Breast epithelium (tissue), 4 donors: ENCODE data around the gene DIS3L2. TPM values are rescaled to one million over a fixed set of nuclear protein-coding genes. Genes with fewer than 3 reads are reported as not detected.
A peak's percentile ranks its signal among the peaks of the same experiment; 100 is the strongest.
"Not testable (repeated sequence)": the region's sequence is repeated elsewhere in the genome, so short reads cannot be mapped to it uniquely, and the experiment has no call there.

Experiments used
- DNase-seq, 2 donors: peaks; one replicate each; pipeline ENCODE4 v3.0.0-alpha.2; 2019; ENCODE audit warnings: low spot score in 2 of 2
- H3K27ac ChIP-seq, 2 donors: fragments of 200-600 bp; sonication (generic) in 1 of 2; one replicate each; pipeline ENCODE4 v1.5.1; 2016 to 2019; ENCODE audit warnings: mild to moderate bottlenecking in 1 of 2
- H3K27me3 ChIP-seq, 2 donors: fragments of 200-600 bp; sonication (generic) in 1 of 2; one replicate each; pipeline versions ENCODE4 v1.5.1 to v1.6.0; 2017 to 2019; ENCODE audit warnings: control low read depth in 1 of 2, mild to moderate bottlenecking in 1 of 2
- H3K36me3 ChIP-seq: fragments of 200-600 bp; one replicate; pipeline ENCODE4 v1.5.1; 2019
- H3K4me1 ChIP-seq, 2 donors: fragments of 200-600 bp; sonication (generic); one replicate each; pipeline ENCODE4 v1.5.1; 2016 to 2019; ENCODE audit warnings: control low read depth in 1 of 2
- H3K4me3 ChIP-seq, 3 donors: fragments of 200-600 bp; sonication (generic); 1 replicate in 2 of 3; 2 replicates in 1 of 3; pipeline ENCODE4 v1.5.1; 2016 to 2019; ENCODE audit warnings: mild to moderate bottlenecking in 3 of 3, moderate library complexity in 2 of 3
- H3K9me3 ChIP-seq, 2 donors: fragments of 200-600 bp; sonication (generic) in 1 of 2; one replicate each; pipeline ENCODE4 v1.5.1; 2016 to 2019; ENCODE audit warnings: control low read depth in 1 of 2
- CTCF ChIP-seq, 3 donors: fragments of 450-650 bp; IDR thresholded peaks; one replicate each; pipeline ENCODE4 v1.5.1; 2016 to 2017; ENCODE audit warnings: antibody characterized with exemption in 3 of 3, mild to moderate bottlenecking in 3 of 3, moderate library complexity in 3 of 3
- POLR2A ChIP-seq: fragments of 450-650 bp; IDR thresholded peaks from one replicate; pipeline ENCODE4 v1.6.1; 2016; ENCODE audit warnings: antibody characterized with exemption, mild to moderate bottlenecking, moderate library complexity
- POLR2AphosphoS5 ChIP-seq, 3 donors: sonication (generic); formaldehyde crosslinking; IDR thresholded peaks; one replicate each; pipeline ENCODE4 v1.6.1; 2017; ENCODE audit warnings: antibody characterized with exemption in 3 of 3
- intact Hi-C: fragments of 100-400 bp; cut with DNase I; formaldehyde crosslinking; loops from one replicate; pipeline ENCODE4 v1.15.1; 2023; ENCODE audit warnings: low total_unique reads
- total RNA-seq, 3 donors: library from RNA; depleted of rRNA; stranded (reverse); fragments of >200 nt; gene quantifications; one replicate each; pipeline ENCODE4 v1.1.0, GENCODE V29; 2016

Gene DIS3L2
- total RNA-seq, 3 donors from 2014 or later: 19.2 to 38.9 (median 33.4) TPM

DNA sequence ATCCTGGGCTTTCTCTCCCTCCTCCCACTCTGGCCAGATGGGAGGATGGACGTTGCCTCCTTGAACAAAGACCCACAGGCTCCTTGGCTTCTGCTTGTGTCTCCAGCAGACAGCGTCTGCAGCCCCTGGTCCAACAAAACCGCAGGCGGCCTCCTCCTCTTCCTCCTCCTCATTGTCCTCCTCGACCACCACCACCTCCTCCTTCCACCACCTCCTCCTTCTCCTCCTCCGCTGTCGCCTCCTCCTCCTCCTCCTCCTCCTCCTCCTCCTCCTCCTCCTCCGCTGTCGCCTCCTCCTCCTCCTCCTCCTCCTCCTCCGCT lies 371.4 kb downstream of the DIS3L2 start:
- Histone ChIP-seq H3K27ac (no peak overlapping the region), H3K36me3 (no peaks in the 10 kb centered on the region), H3K9me3 (no peaks in the 10 kb centered on the region), H3K4me3 (no peak overlapping the region), H3K4me1 (no peaks in the 10 kb centered on the region), H3K27me3 (no peaks in the 10 kb centered on the region)
- DNase-seq: peak in 1 of 2 donors; percentile 48
- intact Hi-C loops: no loop called here
- TF ChIP-seq CTCF (IDR thresholded peaks at IDR 0.05) (no peak), POLR2A (no peak), POLR2AphosphoS5 (IDR thresholded peaks at IDR 0.05) (no peak)

GRCh38 chr2:232333361-232334135 lies 372.0 kb downstream of the DIS3L2 start:
- TF ChIP-seq POLR2A (no peak), POLR2AphosphoS5 (IDR thresholded peaks at IDR 0.05) (no peak), CTCF (IDR thresholded peaks at IDR 0.05) (no peak)
- intact Hi-C loops: no loop called here
- H3K27ac ChIP-seq: no peak overlapping the region
- H3K4me3 ChIP-seq: peak overlapping the region in 1 of 3 donors; percentile 15
- no peaks in the 10 kb centered on the region for H3K9me3 ChIP-seq
- DNase-seq: peak; percentile 36 to 48
- no peaks in the 10 kb centered on the region for H3K36me3 ChIP-seq
- H3K4me1 ChIP-seq: no peaks in the 10 kb centered on the region
- no peaks in the 10 kb centered on the region for H3K27me3 ChIP-seq

GRCh38 chr2:232334136-232334884 lies 372.8 kb downstream of the DIS3L2 start:
- H3K27me3 ChIP-seq, H3K4me3 ChIP-seq, H3K4me1 ChIP-seq, H3K36me3 ChIP-seq, H3K9me3 ChIP-seq, intact Hi-C loops, H3K27ac ChIP-seq: not testable (repeated sequence)
- peak in 1 of 2 donors; percentile 17 for DNase-seq

GRCh38 chr2:232334885-232335205 lies 373.3 kb downstream of the DIS3L2 start:
- H3K27me3 ChIP-seq, H3K27ac ChIP-seq, H3K36me3 ChIP-seq, H3K4me1 ChIP-seq, intact Hi-C loops, H3K4me3 ChIP-seq, H3K9me3 ChIP-seq: not testable (repeated sequence)
- DNase-seq: peak in 1 of 2 donors; percentile 5

- H3K9me3 ChIP-seq, H3K4me3 ChIP-seq, intact Hi-C loops, H3K36me3 ChIP-seq, H3K4me1 ChIP-seq, H3K27ac ChIP-seq, H3K27me3 ChIP-seq: not testable (repeated sequence)
- peak in 1 of 2 donors; percentile 37 for DNase-seq
These were observed 373.8 kb downstream of the DIS3L2 start for GRCh38 chr2:232335206-232335858.

DNA sequence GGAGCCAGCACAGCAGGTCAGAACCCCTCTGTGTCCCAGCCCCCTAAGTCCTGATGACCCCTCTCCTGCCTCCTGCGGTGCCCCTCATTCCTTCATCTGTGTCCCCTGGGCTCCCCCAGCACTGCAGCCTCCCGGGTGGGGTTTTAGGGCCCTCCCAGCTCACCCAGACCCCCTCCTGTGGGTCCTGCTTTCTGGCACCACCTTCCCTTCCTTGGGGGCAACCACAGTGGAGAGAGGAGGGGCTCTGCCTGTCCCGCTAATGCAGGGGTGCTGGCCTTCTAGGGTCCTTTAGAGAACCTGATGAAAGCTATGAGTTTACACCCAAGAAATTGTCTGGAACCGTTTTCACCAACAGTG lies 374.3 kb downstream of the DIS3L2 start:
- no peak for DNase-seq

More for the DNA sequence above, 374.3 kb downstream of the DIS3L2 start:
- intact Hi-C loops: no loop called here
- Histone ChIP-seq H3K4me1 (no peaks in the 10 kb centered on the region), H3K27ac (no peak overlapping the region), H3K36me3 (no peaks in the 10 kb centered on the region), H3K27me3 (no peaks in the 10 kb centered on the region), H3K4me3 (no peak overlapping the region), H3K9me3 (no peaks in the 10 kb centered on the region)
- TF ChIP-seq POLR2A (no peak), POLR2AphosphoS5 (IDR thresholded peaks at IDR 0.05) (no peak), CTCF (IDR thresholded peaks at IDR 0.05) (no peak)
